ENCODE results near the gene LAD1.

The LAD1 gene

DNA sequence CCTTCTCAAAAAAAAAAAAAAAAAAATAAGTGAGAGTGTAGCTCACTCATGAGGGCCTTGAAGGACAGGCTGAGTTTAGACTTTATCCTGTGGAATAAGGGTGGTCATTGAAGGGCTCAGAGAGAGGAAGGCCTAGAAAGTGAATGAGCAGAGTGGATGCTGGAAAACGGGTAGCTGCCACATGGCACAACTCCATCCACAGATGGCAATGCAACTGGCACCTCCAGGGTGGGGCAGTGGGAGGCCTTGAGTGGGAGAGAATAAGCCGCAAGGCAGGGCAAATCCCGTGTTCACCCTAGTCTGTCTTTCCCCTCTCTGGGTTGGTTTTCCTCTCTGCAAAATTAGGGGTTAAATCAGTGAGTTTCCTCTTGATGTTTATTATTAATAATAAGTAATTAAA, 19.3 kb upstream of the LAD1 start:
- DNase-seq: no peak

GRCh38 chr1:201414051-201414738, 15.1 kb upstream of the LAD1 start:
- no peak for DNase-seq

DNA sequence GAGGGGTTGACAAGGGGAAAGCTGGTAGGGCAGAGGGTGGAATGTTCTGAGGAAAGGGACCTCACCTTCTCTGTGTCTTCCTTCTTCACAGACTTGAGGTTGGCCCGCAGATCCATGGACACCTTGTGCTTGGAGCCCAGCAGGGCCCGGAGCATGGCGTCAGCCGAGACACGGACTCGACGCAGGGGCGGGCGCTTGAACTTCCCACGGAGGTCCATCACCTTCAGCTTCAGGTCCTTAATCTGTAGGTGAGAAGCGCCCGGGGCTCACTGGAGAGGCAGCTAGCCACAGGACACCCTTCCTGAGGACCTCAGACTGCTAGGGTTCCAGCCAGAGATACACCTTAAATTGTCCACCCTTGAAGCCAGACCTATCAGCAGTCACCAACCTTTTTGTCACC, 12.2 kb upstream of the LAD1 start:
- no peak for DNase-seq

DNA sequence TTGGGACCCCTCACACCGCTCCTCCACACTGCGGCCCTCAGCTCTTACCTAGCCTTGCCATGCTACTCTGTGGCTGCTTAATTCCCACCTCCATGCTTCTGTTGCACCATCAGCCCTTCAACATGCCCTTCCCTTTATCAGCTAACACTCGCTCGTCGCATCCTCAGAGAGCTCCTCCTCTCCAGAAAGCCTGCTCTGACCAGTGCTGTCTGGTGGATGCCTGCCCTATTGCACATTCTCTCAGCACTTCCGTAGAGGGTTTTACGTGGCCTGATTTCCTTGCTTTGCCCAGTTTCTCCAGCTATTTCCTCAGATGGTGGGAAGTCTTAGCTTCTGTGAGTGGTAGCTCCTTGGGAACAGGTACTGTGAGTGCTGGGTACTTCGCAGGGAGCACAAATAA, 10.3 kb upstream of the LAD1 start:
- no peak for DNase-seq

DNA sequence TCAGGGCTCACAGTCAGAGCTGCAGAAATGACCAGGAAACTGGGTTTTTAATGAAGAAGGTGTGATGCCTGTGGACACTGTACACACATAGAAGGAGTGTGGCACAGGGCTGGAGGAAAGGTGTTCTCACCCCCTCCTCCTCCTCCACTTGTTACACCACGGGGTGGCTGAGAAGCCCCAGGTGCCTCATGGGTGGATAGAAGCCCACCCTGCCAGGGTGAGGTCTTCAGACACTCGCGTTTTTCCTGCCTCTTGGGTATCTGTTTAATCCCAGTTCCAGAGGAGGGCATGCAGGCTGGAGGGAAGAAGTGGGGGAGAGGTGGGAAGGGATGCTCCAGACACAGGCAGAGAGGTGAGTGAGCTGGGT, 9.7 kb upstream of the LAD1 start:
- no peak for DNase-seq

DNA sequence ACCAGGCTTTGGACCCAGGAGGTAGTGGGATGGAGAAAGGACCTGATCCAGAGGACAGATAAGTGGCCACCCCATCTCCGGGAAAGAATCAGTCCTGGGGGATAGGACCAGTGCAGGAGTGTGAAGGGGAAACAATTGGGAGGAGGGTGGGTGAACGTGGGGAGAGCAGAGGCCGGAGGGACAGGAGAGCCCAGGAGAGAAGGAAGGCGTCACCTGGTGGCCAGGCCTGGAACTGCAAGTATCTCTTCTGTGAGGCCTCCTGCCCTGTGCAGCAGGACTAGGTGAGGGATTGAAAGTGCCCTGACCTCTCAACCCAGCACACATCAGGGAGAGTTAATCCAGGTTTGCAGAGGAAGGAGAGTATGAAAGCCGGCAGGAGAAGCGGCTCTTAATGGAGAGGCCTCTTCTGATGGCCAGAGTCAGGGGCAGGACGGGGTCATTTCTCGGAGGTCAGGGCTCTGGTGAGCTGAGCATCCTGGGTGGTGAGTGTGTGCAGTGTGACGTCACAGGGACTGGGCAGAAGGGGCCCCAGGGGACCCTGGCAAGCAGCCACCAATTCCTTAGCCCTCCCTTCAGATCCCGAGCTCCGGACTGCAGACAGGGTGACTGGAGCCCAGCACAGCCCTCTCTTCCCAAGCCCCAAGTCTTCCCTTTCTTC, 9.2 kb upstream of the LAD1 start:
- DNase-seq: peak; percentile 53 to 67

DNA sequence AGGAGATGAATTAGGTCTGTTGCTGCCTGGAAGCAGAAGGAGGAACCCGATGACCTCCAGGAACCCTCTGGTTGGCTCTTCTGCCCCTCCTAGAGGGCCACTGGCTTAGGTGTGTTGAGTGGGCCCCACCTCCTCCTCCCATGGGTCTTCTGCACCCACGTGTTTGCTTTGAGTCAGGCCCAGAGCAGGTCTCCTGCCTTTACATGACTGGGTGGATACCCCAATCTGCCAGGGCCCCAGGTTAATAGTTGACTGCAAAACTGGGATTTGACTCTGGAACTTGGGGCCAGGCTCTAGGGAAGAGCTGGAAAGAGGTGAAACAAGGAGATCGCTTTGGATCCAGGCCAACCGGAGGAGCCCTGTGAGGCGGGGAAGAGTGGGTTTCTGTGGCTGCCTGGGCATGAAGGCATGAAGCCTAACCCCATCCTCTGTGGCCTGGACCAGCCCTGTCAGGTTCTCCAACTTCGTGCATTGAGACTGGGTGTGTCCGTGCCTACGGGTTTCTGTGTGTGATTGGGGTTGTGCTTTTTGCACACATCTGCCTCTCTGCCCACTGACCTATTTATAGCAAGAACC, 7.8 kb upstream of the LAD1 start:
- no peak for DNase-seq

- no peak for DNase-seq
Measured at GRCh38 chr1:201405484-201405831, 6.3 kb upstream of the LAD1 start.

GRCh38 chr1:201404722-201405483, 5.8 kb upstream of the LAD1 start:
- DNase-seq: no peak

DNA sequence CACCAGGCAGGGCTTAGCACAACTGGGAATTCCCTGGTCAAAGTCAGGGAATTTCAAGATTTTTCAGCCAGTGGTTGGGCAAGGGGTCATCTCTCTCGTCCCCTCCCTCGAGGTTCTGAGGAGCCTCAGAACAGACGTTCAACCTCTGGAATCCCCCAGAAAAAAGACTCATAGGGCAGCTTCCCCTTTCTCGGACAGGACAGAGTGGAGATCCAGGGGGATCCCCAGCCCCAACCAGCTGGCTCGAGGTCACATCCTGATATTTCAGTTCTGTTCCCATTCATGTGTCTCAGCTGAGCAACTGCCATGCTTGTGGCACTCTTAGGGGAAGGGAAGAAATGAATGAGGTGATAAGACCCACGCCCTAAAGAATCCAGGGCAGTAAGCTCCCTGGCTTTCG, 4.9 kb upstream of the LAD1 start:
- DNase-seq: no peak

DNA sequence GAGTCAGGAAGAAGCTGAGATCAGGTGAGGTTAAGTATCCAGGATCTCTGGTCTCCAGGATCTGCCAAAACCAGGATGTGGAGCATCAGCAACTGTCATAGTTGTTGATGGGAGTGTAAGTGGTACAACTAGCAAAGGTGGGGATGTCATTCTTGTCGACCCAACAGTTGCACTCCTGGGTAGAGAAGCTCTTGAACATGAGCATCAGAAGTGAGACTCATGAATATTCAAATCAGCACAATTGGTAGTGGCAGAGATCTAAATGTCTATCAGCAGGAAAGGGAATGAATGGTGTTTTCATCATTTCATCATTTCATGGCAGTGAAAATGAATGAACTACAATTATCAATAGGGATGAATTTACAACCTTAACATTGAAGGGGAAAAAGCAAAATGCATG, 4.2 kb upstream of the LAD1 start:
- DNase-seq: no peak

GRCh38 chr1:201401700-201402099, 2.6 kb upstream of the LAD1 start:
- DNase-seq: no peak

DNA sequence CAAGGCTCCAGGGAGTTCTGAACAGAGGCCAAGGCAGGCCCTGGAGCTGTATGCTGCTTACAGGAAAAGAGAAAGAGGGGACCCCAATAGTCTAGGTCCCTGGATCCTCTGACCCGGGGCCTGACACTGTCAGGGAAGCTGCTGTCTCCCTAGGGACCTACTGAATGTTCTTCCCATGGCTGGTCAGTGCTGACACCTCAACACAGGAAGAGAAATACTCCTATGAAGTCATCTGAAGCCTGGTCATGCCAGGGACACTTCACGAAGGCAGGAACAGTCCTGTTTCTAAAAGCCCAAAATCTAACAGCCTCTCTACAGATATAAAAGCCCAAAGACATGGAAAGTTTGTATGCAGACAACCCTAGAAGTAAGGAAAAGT, 1.7 kb upstream of the LAD1 start:
- DNase-seq: no peak

- DNase-seq: no peak
Measured at GRCh38 chr1:201400212-201400851, 1.2 kb upstream of the LAD1 start.

DNA sequence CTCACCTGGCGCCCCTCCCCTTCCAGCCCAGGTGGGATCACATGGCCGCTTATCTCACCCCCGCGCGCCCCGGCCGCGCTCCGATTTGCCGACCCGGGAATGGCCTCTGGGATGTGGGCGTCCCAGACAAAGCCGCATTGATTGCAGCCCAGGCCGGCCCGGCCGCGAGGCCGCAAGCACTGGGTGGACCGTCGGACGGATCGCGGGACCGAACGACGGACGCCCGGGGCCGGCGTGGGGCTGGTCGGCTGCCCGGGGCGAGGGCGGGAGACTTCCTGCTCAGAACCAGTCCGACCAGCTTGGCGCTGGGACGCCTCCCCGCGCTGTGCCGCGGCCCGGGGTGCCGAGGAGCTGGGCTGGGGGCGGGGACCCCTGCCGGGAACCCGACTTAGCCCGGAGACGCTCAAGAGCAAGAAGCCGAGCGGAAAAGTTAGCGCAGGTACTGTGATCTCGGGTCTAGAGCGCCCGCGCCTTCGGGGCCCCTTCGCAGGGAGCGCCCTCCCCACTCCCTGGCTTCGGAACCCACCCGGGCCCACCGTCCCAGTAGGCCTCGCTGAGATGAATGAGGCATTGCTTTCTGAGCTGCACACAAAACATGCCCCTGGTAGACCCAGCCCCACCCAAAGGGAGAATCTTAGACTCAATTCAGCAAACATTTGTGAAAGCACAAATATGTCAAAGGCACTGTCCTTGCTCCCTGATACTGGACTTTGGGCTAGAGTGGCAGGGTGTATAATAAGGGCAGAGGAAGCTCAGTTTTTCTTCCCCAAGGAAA, 415 bp upstream of the LAD1 start:
- DNase-seq: no peak

DNA sequence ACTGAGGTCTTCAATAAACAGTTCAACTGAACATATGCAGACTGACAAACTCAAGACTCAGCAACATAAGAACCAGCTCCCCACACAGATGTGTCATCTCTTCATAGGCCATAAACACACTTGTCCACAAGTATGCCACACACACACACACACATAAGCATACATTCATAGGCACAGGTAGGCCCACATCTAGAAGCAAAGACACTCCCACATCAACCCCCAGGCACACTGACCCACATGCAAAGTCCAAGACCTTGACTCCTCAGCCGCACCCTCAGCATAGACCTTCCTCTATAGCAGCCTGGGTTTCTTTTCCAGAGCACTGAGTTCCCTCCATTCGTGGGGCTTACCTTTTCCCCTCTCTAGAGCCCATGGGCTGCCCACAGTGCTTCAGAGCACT, 1.4 kb downstream of the LAD1 start:
- no peak for DNase-seq

DNA sequence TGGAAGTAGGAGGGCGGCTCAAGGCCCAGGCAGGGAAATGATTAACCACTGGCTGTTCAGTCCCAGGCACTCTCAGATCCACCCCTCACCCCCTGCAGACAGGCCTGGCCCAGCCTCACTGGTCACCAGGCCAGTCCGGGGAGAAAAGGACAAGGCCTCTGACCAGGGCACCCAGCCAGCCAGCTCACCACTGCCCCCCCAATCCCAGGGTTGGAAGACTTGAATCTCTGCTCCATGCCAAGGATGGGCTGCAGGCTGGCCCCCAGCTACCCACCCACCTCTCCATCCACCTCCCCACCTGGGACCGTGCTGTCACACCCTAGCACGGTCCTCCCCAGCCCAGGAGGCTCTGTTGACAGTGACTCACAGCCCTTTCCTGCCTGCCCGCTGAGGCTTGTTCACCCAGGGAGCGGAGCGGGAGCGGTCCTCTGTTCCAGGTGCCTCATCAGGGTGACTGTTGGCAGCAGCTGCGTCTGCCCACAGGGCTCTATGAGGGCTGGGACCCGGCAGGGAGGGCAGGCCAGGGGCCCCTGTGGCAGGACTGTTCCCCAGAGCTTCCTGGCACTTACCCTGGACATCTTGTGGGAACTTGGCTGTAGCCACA, 2.2 kb downstream of the LAD1 start:
- DNase-seq: peak; percentile 13 to 60

GRCh38 chr1:201395936-201396335, 3.2 kb downstream of the LAD1 start:
- no peak for DNase-seq

- DNase-seq: no peak
Measured at GRCh38 chr1:201394591-201394990, 4.5 kb downstream of the LAD1 start.

GRCh38 chr1:201393076-201393475, 6.0 kb downstream of the LAD1 start:
- DNase-seq: no peak

DNA sequence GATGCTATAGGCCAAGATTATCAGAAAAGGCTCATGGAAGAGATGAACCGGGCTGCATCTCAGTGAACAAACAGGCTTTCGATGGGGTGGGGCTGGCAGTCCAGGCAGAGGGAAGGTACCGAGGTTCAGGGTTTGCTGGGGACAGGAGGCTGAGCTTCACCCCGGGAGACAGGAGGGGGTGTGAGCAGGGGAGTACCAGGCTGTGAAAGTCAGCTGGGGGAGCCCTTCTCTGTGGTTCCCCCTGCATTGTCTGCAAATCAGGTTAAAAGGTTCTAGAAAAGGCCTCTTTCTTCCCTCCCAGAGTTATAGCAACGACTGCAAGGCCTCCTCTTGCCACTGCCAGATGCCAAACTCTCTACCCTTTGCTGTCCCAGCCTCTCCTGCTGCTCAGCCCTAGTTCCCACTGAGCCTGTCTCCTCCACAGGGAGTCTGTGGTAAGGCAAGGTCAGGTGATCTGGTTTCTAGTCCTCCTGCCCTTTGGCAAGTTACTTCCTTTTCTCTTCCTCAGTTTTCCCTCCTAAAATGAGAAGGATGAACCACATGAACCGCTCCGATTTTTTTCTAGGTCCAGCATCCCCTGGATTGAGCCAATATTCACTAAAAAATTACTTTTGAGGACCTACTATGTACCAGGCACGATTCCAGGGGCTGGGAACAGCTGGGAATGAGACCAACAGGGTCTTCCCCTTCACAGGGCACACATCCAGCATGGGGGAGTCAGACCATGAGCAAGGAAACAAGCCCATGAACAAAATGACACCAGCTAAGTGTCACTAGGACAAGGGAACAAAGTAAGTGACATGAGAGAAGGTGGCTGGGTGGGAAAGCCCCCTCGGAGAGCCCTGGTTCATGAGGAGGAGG, 7.2 kb downstream of the LAD1 start:
- no peak for DNase-seq

Data from SHP77 (cell line).